Brain microvascular endothelial cell (primary cell): ENCODE results near the gene ZFYVE28.

Source experiments
- DNase-seq: peaks from one replicate; pipeline ENCODE4 v3.0.0-alpha.2; 2020
- H3K27ac ChIP-seq: fragments of 250-450 bp; sonication (Bioruptor Pico); 2 replicates; pipeline ENCODE4 v1.5.1; 2020; ENCODE audit warnings: mild to moderate bottlenecking, moderate library complexity
- H3K27me3 ChIP-seq: fragments of 250-450 bp; sonication (Bioruptor Pico); replicated peaks from 2 replicates; pipeline ENCODE4 v1.5.1; 2020; ENCODE audit warnings: mild to moderate bottlenecking
- H3K36me3 ChIP-seq: fragments of 250-450 bp; sonication (Bioruptor Pico); replicated peaks from 2 replicates; pipeline ENCODE4 v1.5.1; 2020; ENCODE audit warnings: mild to moderate bottlenecking
- H3K4me3 ChIP-seq: 2 replicates; pipeline ENCODE4 v1.5.1; 2011; ENCODE audit warnings: low read depth, mild to moderate bottlenecking, control low read depth, low read length, moderate library complexity
- CTCF ChIP-seq: IDR thresholded peaks from 2 replicates; pipeline ENCODE4 v1.5.1; 2011; ENCODE audit warnings: low read depth, mild to moderate bottlenecking, moderate library complexity, low read length, control low read depth, inconsistent platforms; ENCODE audit errors: missing control alignments
- in situ Hi-C: cut with HindIII; loops from 2 replicates; pipeline ENCODE4 v1.10.0; 2017; ENCODE audit warnings: low sequenced_read_pairs, low pct_ligation_motif_present

ZFYVE28 gene

GRCh38 chr4:2261110-2261852, 157.2 kb downstream of the ZFYVE28 start:
- DNase-seq = no peak
- in situ Hi-C loops = no loop called here
- H3K4me3 ChIP-seq = peak overlapping the region; percentile 84
- H3K36me3 ChIP-seq = peaks cover 7% of the 10 kb centered on the region
- H3K27ac ChIP-seq = peak overlapping the region; percentile 83
- H3K27me3 ChIP-seq = no peaks in the 10 kb centered on the region
- TF ChIP-seq CTCF = peak; percentile 9

- Histone ChIP-seq H3K27ac (peak overlapping the region; percentile 83), H3K4me3 (peak overlapping the region; percentile 84), H3K36me3 (peaks cover 7% of the 10 kb centered on the region), H3K27me3 (no peaks in the 10 kb centered on the region)
- in situ Hi-C loops = no loop called here
- no peak for DNase-seq
- no peak for TF ChIP-seq CTCF
These were observed 157.9 kb downstream of the ZFYVE28 start for GRCh38 chr4:2260344-2261109.

GRCh38 chr4:2259541-2260343, 158.7 kb downstream of the ZFYVE28 start:
- no peak for TF ChIP-seq CTCF
- Histone ChIP-seq H3K36me3 (peaks cover 11% of the 10 kb centered on the region), H3K27me3 (no peaks in the 10 kb centered on the region), H3K27ac (no peak overlapping the region), H3K4me3 (peak overlapping the region; percentile 84)
- DNase-seq = no peak
- in situ Hi-C loops = no loop called here

- Histone ChIP-seq H3K27me3 (no peaks in the 10 kb centered on the region), H3K36me3 (peaks cover 13% of the 10 kb centered on the region), H3K27ac (no peak overlapping the region), H3K4me3 (no peak overlapping the region)
- TF ChIP-seq CTCF = no peak
- in situ Hi-C loops = no loop called here
- no peak for DNase-seq
These were observed 159.4 kb downstream of the ZFYVE28 start for GRCh38 chr4:2259036-2259540.

- Histone ChIP-seq H3K27ac (no peak overlapping the region), H3K4me3 (no peak overlapping the region), H3K27me3 (no peaks in the 10 kb centered on the region), H3K36me3 (peaks cover 18% of the 10 kb centered on the region)
- no peak for DNase-seq
- no peak for TF ChIP-seq CTCF
- in situ Hi-C loops = no loop called here
These were observed 160.1 kb downstream of the ZFYVE28 start for GRCh38 chr4:2258091-2259035.
